SH-SY5Y (cell line): ENCODE results near the gene TEAD1.

ENCODE experiments used
- GATA2 ChIP-seq: IDR thresholded peaks from 2 replicates; pipeline ENCODE4 v1.6.1; 2011; ENCODE audit warnings: mild to moderate bottlenecking, low read depth, low read length
- GATA3 ChIP-seq: IDR thresholded peaks from 2 replicates; pipeline ENCODE4 v1.6.1; 2011; ENCODE audit warnings: low read depth, mild to moderate bottlenecking, low read length, moderate library complexity

- TF ChIP-seq GATA2, result no peak
- TF ChIP-seq GATA3, result no peak
Measured at GRCh38 chr11:12705874-12706273, 31.7 kb downstream of the TEAD1 start.
